Limb (tissue), 2 donors: Measurements from ENCODE around the gene SDR42E1.
"Not testable (repeated sequence)": the region's sequence is repeated elsewhere in the genome, so short reads cannot be mapped to it uniquely, and the experiment has no call there.

Experiments
- DNase-seq, 2 donors: peaks; one replicate each; pipeline ENCODE4 v3.0.0-alpha.2; 2016; ENCODE audit errors: extremely low spot score in 2 of 2

Gene SDR42E1

GRCh38 chr16:82037666-82038065, 26.4 kb upstream of the SDR42E1 start:
- DNase-seq = no peak

- no peak for DNase-seq
These were observed 26.0 kb upstream of the SDR42E1 start for GRCh38 chr16:82037251-82037650.

GRCh38 chr16:82034981-82035612, 23.8 kb upstream of the SDR42E1 start, which contains the start of gene HSD17B2:
HSD17B2 (plus strand) TSS chr16:82035253; CDS start chr16:82035425, 172 bp downstream.
- DNase-seq = no peak

- no peak for DNase-seq
These were observed 22.5 kb upstream of the SDR42E1 start for GRCh38 chr16:82033683-82034300.

- DNase-seq = no peak
These were observed 21.7 kb upstream of the SDR42E1 start for GRCh38 chr16:82033006-82033405.

GRCh38 chr16:82031116-82032084, 20.1 kb upstream of the SDR42E1 start:
- peak in 1 of 2 donors; percentile 47 for DNase-seq

GRCh38 chr16:82027629-82028064, 16.4 kb upstream of the SDR42E1 start:
- no peak for DNase-seq

GRCh38 chr16:82024883-82025282, 13.6 kb upstream of the SDR42E1 start:
- DNase-seq = no peak

GRCh38 chr16:82024316-82024715, 13.0 kb upstream of the SDR42E1 start:
- DNase-seq = no peak

- DNase-seq = no peak
These were observed 11.9 kb upstream of the SDR42E1 start for GRCh38 chr16:82023206-82023605.

- DNase-seq = no peak
These were observed 8.8 kb upstream of the SDR42E1 start for GRCh38 chr16:82020051-82020450.

- DNase-seq = no peak
These were observed 8.3 kb upstream of the SDR42E1 start for GRCh38 chr16:82019535-82019934.

- no peak for DNase-seq
These were observed 6.8 kb upstream of the SDR42E1 start for GRCh38 chr16:82017911-82018568.

GRCh38 chr16:82016964-82017363, 5.7 kb upstream of the SDR42E1 start:
- DNase-seq = no peak

GRCh38 chr16:82016263-82016662, 5.0 kb upstream of the SDR42E1 start:
- DNase-seq = no peak

GRCh38 chr16:82013139-82013538, 1.9 kb upstream of the SDR42E1 start:
- DNase-seq = no peak

- no peak for DNase-seq
These were observed 621 bp downstream of the SDR42E1 start for GRCh38 chr16:82010649-82011048.

- DNase-seq = not testable (repeated sequence)
These were observed 1.5 kb downstream of the SDR42E1 start for GRCh38 chr16:82009789-82010188.

GRCh38 chr16:82008957-82009592, 2.2 kb downstream of the SDR42E1 start:
- DNase-seq = no peak

- no peak for DNase-seq
These were observed 4.1 kb downstream of the SDR42E1 start for GRCh38 chr16:82007189-82007588.

GRCh38 chr16:82006036-82006435, 5.2 kb downstream of the SDR42E1 start:
- DNase-seq = no peak
